ENCODE measurements around the gene USB1. TPM values are rescaled to one million over a fixed set of nuclear protein-coding genes. Genes with fewer than 3 reads are reported as not detected.

The USB1 gene
- total RNA-seq, 1 donor from 2014 or later = 79.5 TPM

GRCh38 chr16:58037365-58038057, 36.3 kb downstream of the USB1 start:
- Mint-ChIP-seq H3K36me3 (ENCODE audit: low read depth, unreplicated experiment) (peaks cover 28% of the 10 kb centered on the region), H3K4me1 (ENCODE audit: unreplicated experiment) (peaks cover 5% of the 10 kb centered on the region), H3K27ac (ENCODE audit: unreplicated experiment) (no peak overlapping the region), H3K4me3 (ENCODE audit: unreplicated experiment) (no peak overlapping the region), H3K27me3 (ENCODE audit: unreplicated experiment) (peaks cover 9% of the 10 kb centered on the region), H3K9me3 (ENCODE audit: unreplicated experiment) (no peaks in the 10 kb centered on the region)
- TF ChIP-seq CTCF (IDR thresholded peaks at IDR 0.05; ENCODE audit: unreplicated experiment) = no peak
- DNase-seq (ENCODE audit: low spot score) = no peak

- DNase-seq (ENCODE audit: low spot score) = no peak
- Mint-ChIP-seq H3K27me3 (ENCODE audit: unreplicated experiment) (peaks cover 9% of the 10 kb centered on the region), H3K36me3 (ENCODE audit: low read depth, unreplicated experiment) (peaks cover 32% of the 10 kb centered on the region), H3K4me1 (ENCODE audit: unreplicated experiment) (peaks cover 4% of the 10 kb centered on the region), H3K4me3 (ENCODE audit: unreplicated experiment) (no peak overlapping the region), H3K9me3 (ENCODE audit: unreplicated experiment) (no peaks in the 10 kb centered on the region), H3K27ac (ENCODE audit: unreplicated experiment) (no peak overlapping the region)
- TF ChIP-seq CTCF (IDR thresholded peaks at IDR 0.05; ENCODE audit: unreplicated experiment) = no peak
Measured at GRCh38 chr16:58038219-58038641, 37.0 kb downstream of the USB1 start.

- Mint-ChIP-seq H3K27ac (ENCODE audit: unreplicated experiment) (no peak overlapping the region), H3K9me3 (ENCODE audit: unreplicated experiment) (no peaks in the 10 kb centered on the region), H3K4me3 (ENCODE audit: unreplicated experiment) (no peak overlapping the region), H3K27me3 (ENCODE audit: unreplicated experiment) (peaks cover 14% of the 10 kb centered on the region), H3K36me3 (ENCODE audit: low read depth, unreplicated experiment) (peaks cover 40% of the 10 kb centered on the region), H3K4me1 (ENCODE audit: unreplicated experiment) (no peaks in the 10 kb centered on the region)
- TF ChIP-seq CTCF (IDR thresholded peaks at IDR 0.05; ENCODE audit: unreplicated experiment) = no peak
- no peak for DNase-seq (ENCODE audit: low spot score)
Measured at GRCh38 chr16:58039829-58040495, 38.8 kb downstream of the USB1 start.

- peaks cover 12% of the 10 kb centered on the region for H3K27me3 Mint-ChIP-seq (ENCODE audit: unreplicated experiment)
- no peaks in the 10 kb centered on the region for H3K4me1 Mint-ChIP-seq (ENCODE audit: unreplicated experiment)
- no peak for DNase-seq (ENCODE audit: low spot score)
- no peak overlapping the region for H3K4me3 Mint-ChIP-seq (ENCODE audit: unreplicated experiment)
- peaks cover 40% of the 10 kb centered on the region for H3K36me3 Mint-ChIP-seq (ENCODE audit: low read depth, unreplicated experiment)
- H3K9me3 Mint-ChIP-seq (ENCODE audit: unreplicated experiment) = no peaks in the 10 kb centered on the region
- no peak for TF ChIP-seq CTCF (IDR thresholded peaks at IDR 0.05; ENCODE audit: unreplicated experiment)
- H3K27ac Mint-ChIP-seq (ENCODE audit: unreplicated experiment) = no peak overlapping the region
Measured at GRCh38 chr16:58040496-58040846, 39.3 kb downstream of the USB1 start.

GRCh38 chr16:58040945-58041627, 39.9 kb downstream of the USB1 start:
- H3K27ac Mint-ChIP-seq (ENCODE audit: unreplicated experiment) = no peak overlapping the region
- H3K4me3 Mint-ChIP-seq (ENCODE audit: unreplicated experiment) = no peak overlapping the region
- peaks cover 40% of the 10 kb centered on the region for H3K36me3 Mint-ChIP-seq (ENCODE audit: low read depth, unreplicated experiment)
- TF ChIP-seq CTCF (IDR thresholded peaks at IDR 0.05; ENCODE audit: unreplicated experiment) = no peak
- no peaks in the 10 kb centered on the region for H3K9me3 Mint-ChIP-seq (ENCODE audit: unreplicated experiment)
- H3K4me1 Mint-ChIP-seq (ENCODE audit: unreplicated experiment) = no peaks in the 10 kb centered on the region
- DNase-seq (ENCODE audit: low spot score) = no peak
- H3K27me3 Mint-ChIP-seq (ENCODE audit: unreplicated experiment) = peaks cover 12% of the 10 kb centered on the region
